GM19043 (cell line): Measurements from ENCODE around the gene DDX21.
A peak's percentile ranks its signal among the peaks of the same experiment; 100 is the strongest.
"Not testable (repeated sequence)": the region's sequence is repeated elsewhere in the genome, so short reads cannot be mapped to it uniquely, and the experiment has no call there.

Source experiments
- ATAC-seq: cut with Tn5 transposase; IDR thresholded peaks from one replicate; pipeline ENCODE4 v1.9.1; 2021; ENCODE audit warnings: low read depth; ENCODE audit not compliant: unreplicated experiment

Gene DDX21

GRCh38 chr10:68955832-68956532, at the start of gene DDX21:
Gene DDX21 (plus strand): TSS chr10:68956170. CDS start chr10:68956226, 56 bp downstream.
- ATAC-seq: peak; percentile 80

- no peak for ATAC-seq
These were observed 31.4 kb upstream of the DDX21 start for GRCh38 chr10:68924593-68924992.

- no peak for ATAC-seq
These were observed 30.5 kb upstream of the DDX21 start for GRCh38 chr10:68925489-68925888.

- not testable (repeated sequence) for ATAC-seq
These were observed 26.8 kb upstream of the DDX21 start for GRCh38 chr10:68929157-68929556.

GRCh38 chr10:68929888-68930287, 26.1 kb upstream of the DDX21 start:
- ATAC-seq: not testable (repeated sequence)

GRCh38 chr10:68932860-68933259, 23.1 kb upstream of the DDX21 start:
- ATAC-seq: not testable (repeated sequence)

GRCh38 chr10:68934994-68935393, 21.0 kb upstream of the DDX21 start:
- no peak for ATAC-seq

GRCh38 chr10:68938117-68938516, 17.9 kb upstream of the DDX21 start:
- no peak for ATAC-seq

- no peak for ATAC-seq
These were observed 17.1 kb upstream of the DDX21 start for GRCh38 chr10:68938884-68939283.

GRCh38 chr10:68940917-68941316, 15.1 kb upstream of the DDX21 start:
- not testable (repeated sequence) for ATAC-seq

- ATAC-seq: no peak
These were observed 5.4 kb upstream of the DDX21 start for GRCh38 chr10:68950598-68950997.

- no peak for ATAC-seq
These were observed 1.1 kb upstream of the DDX21 start for GRCh38 chr10:68954904-68955303.

GRCh38 chr10:68955355-68955831, 577 bp upstream of the DDX21 start:
- ATAC-seq: peak; percentile 20

- ATAC-seq: no peak
These were observed 1.3 kb downstream of the DDX21 start for GRCh38 chr10:68957284-68957615.

GRCh38 chr10:68957654-68958053, 1.7 kb downstream of the DDX21 start:
- no peak for ATAC-seq

- ATAC-seq: no peak
These were observed 3.9 kb downstream of the DDX21 start for GRCh38 chr10:68959695-68960527.

GRCh38 chr10:68963151-68963550, 7.2 kb downstream of the DDX21 start:
- ATAC-seq: no peak

- ATAC-seq: no peak
These were observed 18.0 kb downstream of the DDX21 start for GRCh38 chr10:68973975-68974374.

- not testable (repeated sequence) for ATAC-seq
These were observed 20.0 kb downstream of the DDX21 start for GRCh38 chr10:68975936-68976473.

GRCh38 chr10:68979738-68980137, 23.8 kb downstream of the DDX21 start:
- ATAC-seq: not testable (repeated sequence)

- no peak for ATAC-seq
These were observed 25.1 kb downstream of the DDX21 start for GRCh38 chr10:68981074-68981473.
